Measurements from ENCODE around the gene SKI.

DNA sequence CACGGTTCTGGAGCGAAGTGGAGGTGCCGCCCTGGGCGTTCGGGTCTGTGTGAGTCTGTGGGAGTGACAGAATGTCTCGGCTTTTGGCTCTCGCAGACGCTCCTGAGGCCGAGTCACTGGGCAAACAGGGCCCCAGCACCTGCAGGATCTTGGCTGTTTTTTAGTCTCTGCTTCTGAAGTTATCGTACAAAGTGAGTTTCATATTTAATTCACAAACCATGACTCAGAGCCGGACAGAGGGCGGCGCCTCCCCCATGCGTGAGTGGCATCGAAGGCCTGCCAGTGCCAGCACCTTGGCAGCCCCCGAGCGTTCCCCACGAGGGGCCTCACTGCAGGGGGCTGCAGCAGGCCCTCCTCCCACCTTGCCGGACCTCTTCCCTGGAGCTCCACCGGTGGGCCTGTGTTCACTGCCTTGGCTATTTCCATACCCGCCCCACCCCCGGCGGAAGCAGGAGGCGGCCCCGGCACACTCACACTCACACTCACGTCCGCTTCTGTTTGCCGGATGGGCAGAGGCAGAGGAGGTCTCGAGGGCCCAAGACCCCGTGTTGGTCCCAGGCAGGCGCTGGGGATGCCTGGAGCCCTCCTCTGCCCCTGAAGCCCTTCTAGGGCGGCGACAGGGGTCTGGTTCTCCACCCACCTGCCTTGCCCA, 106.9 kb downstream of the SKI start:
- TF ChIP-seq GATA2 (IDR thresholded peaks at IDR 0.05; ENCODE audit: low read depth, low read length) (no peak), GATA3 (IDR thresholded peaks at IDR 0.05; ENCODE audit: low read depth, low read length) (no peak)

Data from SH-SY5Y (cell line).